ENCODE measurements around the gene ECSIT.

GRCh38 chr19:11457831-11458230 lies 71.1 kb downstream of the ECSIT start:
- TF ChIP-seq POLR2A (IDR thresholded peaks at IDR 0.05) (no peak), CTCF (IDR thresholded peaks at IDR 0.05) (no peak)
